Liver (tissue), 9 donors: ENCODE measurements around the gene MTIF2. TPM values are rescaled to one million over a fixed set of nuclear protein-coding genes. Genes with fewer than 3 reads are reported as not detected.

ENCODE experiments used
- DNase-seq: peaks from one replicate; pipeline ENCODE4 v3.0.0-alpha.2; 2017; ENCODE audit warnings: low spot score
- H3K27ac ChIP-seq, 2 donors: one replicate each; pipeline ENCODE4 v1.7.0; 2013; ENCODE audit warnings: inconsistent platforms in 2 of 2, low read length in 2 of 2, control low read depth in 1 of 2, low read depth in 1 of 2, mild to moderate bottlenecking in 1 of 2
- H3K27me3 ChIP-seq, 4 donors: one replicate each; pipeline versions ENCODE4 v1.6.1 to v1.7.0; 2013; ENCODE audit warnings: low read length in 3 of 4, inconsistent platforms in 1 of 4, mild to moderate bottlenecking in 1 of 4, moderate library complexity in 1 of 4; ENCODE audit not compliant: control insufficient read depth in 4 of 4, insufficient read depth in 4 of 4
- H3K36me3 ChIP-seq, 4 donors: one replicate each; pipeline versions ENCODE4 v1.6.1 to v1.7.0; 2013; ENCODE audit warnings: low read length in 3 of 4, mild to moderate bottlenecking in 3 of 4, low read depth in 1 of 4, moderate library complexity in 1 of 4; ENCODE audit not compliant: control insufficient read depth in 4 of 4, insufficient read depth in 3 of 4
- H3K4me1 ChIP-seq, 4 donors: one replicate each; pipeline versions ENCODE4 v1.6.1 to v1.7.0; 2013; ENCODE audit warnings: low read length in 3 of 4, mild to moderate bottlenecking in 3 of 4, moderate library complexity in 1 of 4; ENCODE audit not compliant: control insufficient read depth in 4 of 4, insufficient read depth in 4 of 4
- H3K4me3 ChIP-seq, 3 donors: one replicate each; pipeline versions ENCODE4 v1.6.1 to v1.7.0; 2013; ENCODE audit warnings: low read length in 3 of 3, control low read depth in 1 of 3, low read depth in 1 of 3, mild to moderate bottlenecking in 1 of 3
- H3K9ac ChIP-seq, 2 donors: one replicate each; pipeline ENCODE4 v1.7.0; 2013; ENCODE audit warnings: low read length in 2 of 2, mild to moderate bottlenecking in 2 of 2, moderate library complexity in 2 of 2, control low read depth in 1 of 2, low read depth in 1 of 2
- H3K9me3 ChIP-seq, 4 donors: one replicate each; pipeline versions ENCODE4 v1.6.1 to v1.7.0; 2013; ENCODE audit warnings: low read length in 3 of 4; ENCODE audit not compliant: control insufficient read depth in 4 of 4
- EGR1 ChIP-seq, 2 donors: IDR thresholded peaks; 2 replicates each; pipeline ENCODE4 v1.6.1; 2016 to 2018; ENCODE audit warnings: antibody characterized with exemption in 2 of 2, low read depth in 2 of 2
- FOXA1 ChIP-seq: IDR thresholded peaks from 2 replicates; pipeline ENCODE4 v1.6.1; 2016; ENCODE audit warnings: antibody characterized with exemption
- FOXA2 ChIP-seq: IDR thresholded peaks from 2 replicates; pipeline ENCODE4 v1.6.1; 2016; ENCODE audit warnings: antibody characterized with exemption
- GABPA ChIP-seq, 2 donors: IDR thresholded peaks in 1 of 2; conservative IDR thresholded peaks in 1 of 2; 2 replicates each; pipeline ENCODE4 v1.6.1; 2016; ENCODE audit warnings: antibody characterized with exemption in 2 of 2, mild to moderate bottlenecking in 1 of 2, moderate library complexity in 1 of 2
- HNF4A ChIP-seq, 2 donors: conservative IDR thresholded peaks; 2 replicates each; pipeline ENCODE4 v1.6.1; 2016; ENCODE audit warnings: antibody characterized with exemption in 2 of 2, mild to moderate bottlenecking in 2 of 2
- HNF4G ChIP-seq: IDR thresholded peaks from 2 replicates; pipeline ENCODE4 v1.6.1; 2016; ENCODE audit warnings: antibody characterized with exemption
- JUND ChIP-seq, 2 donors: IDR thresholded peaks; 2 replicates each; pipeline ENCODE4 v1.6.1; 2016; ENCODE audit warnings: antibody characterized with exemption in 2 of 2
- MAX ChIP-seq: IDR thresholded peaks from 2 replicates; pipeline ENCODE4 v1.6.1; 2016; ENCODE audit warnings: antibody characterized with exemption
- NR2F2 ChIP-seq: IDR thresholded peaks from 2 replicates; pipeline ENCODE4 v1.6.1; 2016; ENCODE audit warnings: antibody characterized with exemption
- RAD21 ChIP-seq, 2 donors: IDR thresholded peaks; 2 replicates each; pipeline ENCODE4 v1.6.1; 2016; ENCODE audit warnings: antibody characterized with exemption in 2 of 2, mild to moderate bottlenecking in 2 of 2
- RXRA ChIP-seq, 2 donors: IDR thresholded peaks; 2 replicates each; pipeline ENCODE4 v1.6.1; 2017 to 2018; ENCODE audit warnings: antibody characterized with exemption in 2 of 2, mild to moderate bottlenecking in 1 of 2
- SP1 ChIP-seq: IDR thresholded peaks from 2 replicates; pipeline ENCODE4 v1.6.1; 2018; ENCODE audit warnings: antibody characterized with exemption, mild to moderate bottlenecking
- TAF1 ChIP-seq: conservative IDR thresholded peaks from 2 replicates; pipeline ENCODE4 v1.6.1; 2016; ENCODE audit warnings: antibody characterized with exemption, mild to moderate bottlenecking
- YY1 ChIP-seq: IDR thresholded peaks from 2 replicates; pipeline ENCODE4 v1.6.1; 2016; ENCODE audit warnings: antibody characterized with exemption, mild to moderate bottlenecking
- WGBS: extraction: QIAGEN DNeasy Blood & Tissue Kit; methylation state at CpG from one replicate; pipeline ENCODE4 v1.1.7; 2013; 5-methylcytosine and 5-hydroxymethylcytosine counted together
- polyA plus RNA-seq, 2 donors: library from polyadenylated mRNA; stranded (reverse) in 1 of 2; unstranded in 1 of 2; fragments of 200-250 nt in 1 of 2; fragments of >200 nt in 1 of 2; fragmentation: Nextera tagmentation in 1 of 2; extraction: Ambion mirVana in 1 of 2; gene quantifications; one replicate each; pipeline versions ENCODE4 v1.2.1 to v1.2.3, GENCODE V29; 2013 to 2015
- total RNA-seq, 2 donors: library from RNA; depleted of rRNA; stranded (reverse); fragments of >200 nt; gene quantifications; one replicate each; pipeline ENCODE4 v1.2.3, GENCODE V29; 2014
- TF ChIP-seq, protein P1 (sequence below): IDR thresholded peaks from 2 replicates; pipeline ENCODE4 v1.6.1; 2016; ENCODE audit warnings: antibody characterized with exemption, mild to moderate bottlenecking
- TF ChIP-seq, protein P2 (sequence below): IDR thresholded peaks from 2 replicates; pipeline ENCODE4 v1.6.1; 2016; ENCODE audit warnings: antibody characterized with exemption
- TF ChIP-seq, protein P3 (sequence below): IDR thresholded peaks from 2 replicates; pipeline ENCODE4 v1.6.1; 2016; ENCODE audit warnings: antibody characterized with exemption
- donor health status: healthy.
- donor health status: healthy.
- donor health status: healthy.
- donor health status: healthy.
- donor health status: healthy.

Gene MTIF2
- total and polyA plus RNA-seq, 4 donors, result 15.4 to 29.7 (median 18.2) TPM

- H3K27ac ChIP-seq, result no peak overlapping the region
- H3K9ac ChIP-seq, result no peak overlapping the region
- no peaks in the 10 kb centered on the region for H3K27me3 ChIP-seq
- H3K36me3 ChIP-seq, result peaks cover 0 to 3% (median 1%) of the 10 kb centered on the region in 4 donors
- H3K4me3 ChIP-seq, result no peak overlapping the region
- no peak for DNase-seq
- WGBS, result 97% methylated on average over 2 of the region's 2 CpGs
- TF ChIP-seq RXRA (IDR thresholded peaks at IDR 0.05) (no peak), YY1 (no peak), HNF4G (no peak), NR2F2 (no peak), HNF4A (conservative IDR thresholded peaks at IDR 0.05) (no peak), TAF1 (no peak), FOXA2 (no peak), GABPA (IDR thresholded peaks at IDR 0.05 in 1 of 2, conservative IDR thresholded peaks at IDR 0.05 in 1 of 2) (no peak), SP1 (no peak), JUND (IDR thresholded peaks at IDR 0.05) (no peak), RAD21 (IDR thresholded peaks at IDR 0.05) (no peak), MAX (no peak), EGR1 (IDR thresholded peaks at IDR 0.05; ENCODE audit: low read depth in 2 of 2) (no peak)
- TF ChIP-seq, protein P1, sequence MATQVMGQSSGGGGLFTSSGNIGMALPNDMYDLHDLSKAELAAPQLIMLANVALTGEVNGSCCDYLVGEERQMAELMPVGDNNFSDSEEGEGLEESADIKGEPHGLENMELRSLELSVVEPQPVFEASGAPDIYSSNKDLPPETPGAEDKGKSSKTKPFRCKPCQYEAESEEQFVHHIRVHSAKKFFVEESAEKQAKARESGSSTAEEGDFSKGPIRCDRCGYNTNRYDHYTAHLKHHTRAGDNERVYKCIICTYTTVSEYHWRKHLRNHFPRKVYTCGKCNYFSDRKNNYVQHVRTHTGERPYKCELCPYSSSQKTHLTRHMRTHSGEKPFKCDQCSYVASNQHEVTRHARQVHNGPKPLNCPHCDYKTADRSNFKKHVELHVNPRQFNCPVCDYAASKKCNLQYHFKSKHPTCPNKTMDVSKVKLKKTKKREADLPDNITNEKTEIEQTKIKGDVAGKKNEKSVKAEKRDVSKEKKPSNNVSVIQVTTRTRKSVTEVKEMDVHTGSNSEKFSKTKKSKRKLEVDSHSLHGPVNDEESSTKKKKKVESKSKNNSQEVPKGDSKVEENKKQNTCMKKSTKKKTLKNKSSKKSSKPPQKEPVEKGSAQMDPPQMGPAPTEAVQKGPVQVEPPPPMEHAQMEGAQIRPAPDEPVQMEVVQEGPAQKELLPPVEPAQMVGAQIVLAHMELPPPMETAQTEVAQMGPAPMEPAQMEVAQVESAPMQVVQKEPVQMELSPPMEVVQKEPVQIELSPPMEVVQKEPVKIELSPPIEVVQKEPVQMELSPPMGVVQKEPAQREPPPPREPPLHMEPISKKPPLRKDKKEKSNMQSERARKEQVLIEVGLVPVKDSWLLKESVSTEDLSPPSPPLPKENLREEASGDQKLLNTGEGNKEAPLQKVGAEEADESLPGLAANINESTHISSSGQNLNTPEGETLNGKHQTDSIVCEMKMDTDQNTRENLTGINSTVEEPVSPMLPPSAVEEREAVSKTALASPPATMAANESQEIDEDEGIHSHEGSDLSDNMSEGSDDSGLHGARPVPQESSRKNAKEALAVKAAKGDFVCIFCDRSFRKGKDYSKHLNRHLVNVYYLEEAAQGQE, result no peak
- TF ChIP-seq, protein P2, sequence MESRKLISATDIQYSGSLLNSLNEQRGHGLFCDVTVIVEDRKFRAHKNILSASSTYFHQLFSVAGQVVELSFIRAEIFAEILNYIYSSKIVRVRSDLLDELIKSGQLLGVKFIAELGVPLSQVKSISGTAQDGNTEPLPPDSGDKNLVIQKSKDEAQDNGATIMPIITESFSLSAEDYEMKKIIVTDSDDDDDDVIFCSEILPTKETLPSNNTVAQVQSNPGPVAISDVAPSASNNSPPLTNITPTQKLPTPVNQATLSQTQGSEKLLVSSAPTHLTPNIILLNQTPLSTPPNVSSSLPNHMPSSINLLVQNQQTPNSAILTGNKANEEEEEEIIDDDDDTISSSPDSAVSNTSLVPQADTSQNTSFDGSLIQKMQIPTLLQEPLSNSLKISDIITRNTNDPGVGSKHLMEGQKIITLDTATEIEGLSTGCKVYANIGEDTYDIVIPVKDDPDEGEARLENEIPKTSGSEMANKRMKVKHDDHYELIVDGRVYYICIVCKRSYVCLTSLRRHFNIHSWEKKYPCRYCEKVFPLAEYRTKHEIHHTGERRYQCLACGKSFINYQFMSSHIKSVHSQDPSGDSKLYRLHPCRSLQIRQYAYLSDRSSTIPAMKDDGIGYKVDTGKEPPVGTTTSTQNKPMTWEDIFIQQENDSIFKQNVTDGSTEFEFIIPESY, result no peak
- no peaks in the 10 kb centered on the region for H3K9me3 ChIP-seq
- H3K4me1 ChIP-seq, result peaks cover under 1 to 21% (median 11%) of the 10 kb centered on the region in 4 donors
Measured at GRCh38 chr2:55229221-55229620, 39.8 kb downstream of the MTIF2 start.

DNA sequence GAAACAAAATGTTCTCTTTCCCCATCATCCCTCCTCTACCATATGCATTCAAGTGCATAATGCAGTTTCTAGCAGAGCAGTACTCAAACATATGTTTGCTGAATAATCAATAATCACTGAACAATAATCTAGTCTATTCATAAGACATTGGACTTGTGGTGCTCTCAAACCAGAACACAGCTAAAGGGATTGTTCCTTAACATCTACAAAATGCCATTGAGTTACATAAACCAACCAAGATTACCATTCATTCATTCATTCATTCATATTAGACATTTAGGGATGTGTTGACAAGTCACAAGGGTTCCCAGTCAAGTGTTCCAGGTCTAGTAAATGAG, 40.8 kb downstream of the MTIF2 start:
- no peaks in the 10 kb centered on the region for H3K9me3 ChIP-seq
- H3K9ac ChIP-seq, result no peak overlapping the region
- no peak overlapping the region for H3K27ac ChIP-seq
- H3K4me1 ChIP-seq, result peaks cover 0 to 14% (median 6%) of the 10 kb centered on the region in 4 donors
- TF ChIP-seq RAD21 (IDR thresholded peaks at IDR 0.05) (no peak), HNF4A (conservative IDR thresholded peaks at IDR 0.05) (no peak), MAX (no peak), HNF4G (no peak), JUND (IDR thresholded peaks at IDR 0.05) (no peak), FOXA1 (no peak)
- TF ChIP-seq, protein P3, sequence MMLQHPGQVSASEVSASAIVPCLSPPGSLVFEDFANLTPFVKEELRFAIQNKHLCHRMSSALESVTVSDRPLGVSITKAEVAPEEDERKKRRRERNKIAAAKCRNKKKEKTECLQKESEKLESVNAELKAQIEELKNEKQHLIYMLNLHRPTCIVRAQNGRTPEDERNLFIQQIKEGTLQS, result no peak
- TF ChIP-seq, protein P1, result no peak
- TF ChIP-seq, protein P2, result no peak
- no peak for DNase-seq
- no peaks in the 10 kb centered on the region for H3K27me3 ChIP-seq
- peaks cover 0 to 2% (median 0%) of the 10 kb centered on the region in 4 donors for H3K36me3 ChIP-seq
- H3K4me3 ChIP-seq, result no peak overlapping the region
